ENCODE data around the gene CDSN. TPM values are rescaled to one million over a fixed set of nuclear protein-coding genes. Genes with fewer than 3 reads are reported as not detected.

CDSN gene
- total and polyA plus RNA-seq, 2 donors (not counting 3 experiments of a cell fraction or from before 2014, with no cell fraction given), result not detected

DNA sequence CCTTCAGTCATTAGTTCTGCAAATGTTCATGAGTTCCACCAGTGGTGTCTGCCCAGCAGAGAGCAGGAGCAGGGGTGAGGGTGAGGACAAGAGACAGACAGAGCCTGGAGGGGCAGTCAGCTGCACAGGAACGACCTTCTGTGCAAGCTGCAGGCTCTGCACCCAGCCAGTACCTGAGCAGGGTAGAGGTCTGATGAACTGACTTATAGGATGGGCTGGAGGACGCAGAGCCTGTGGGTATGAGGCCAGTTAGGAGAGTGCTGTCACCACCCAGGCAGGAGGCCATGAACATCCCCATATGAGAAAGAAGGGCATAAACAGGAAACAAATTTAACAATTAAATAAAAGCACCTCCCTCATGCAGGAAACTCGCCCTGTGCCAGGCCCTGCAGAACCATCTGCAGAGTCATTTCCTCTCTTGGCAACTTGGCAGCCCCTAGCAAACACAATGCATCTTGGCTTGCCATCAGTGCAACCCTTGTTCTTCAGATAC lies 25.8 kb downstream of the CDSN start:
- H3K27ac ChIP-seq (ENCODE audit: insufficient read depth, low read depth, low read length), result peak overlapping the region; percentile 41
- TF ChIP-seq JUN (IDR thresholded peaks at IDR 0.05; ENCODE audit: borderline replicate concordance, insufficient read depth, insufficient read length, low read depth), result peak; percentile 66
- peak; percentile 78 for TF ChIP-seq POLR2AphosphoS5 (IDR thresholded peaks at IDR 0.05; ENCODE audit: insufficient read depth, low read depth, low read length)
- peak; percentile 46 for TF ChIP-seq POLR2A (IDR thresholded peaks at IDR 0.05; ENCODE audit: low read depth, low read length)
- TF ChIP-seq MYC (IDR thresholded peaks at IDR 0.05; ENCODE audit: low read depth, low read length), result no peak
- peak; percentile 36 for TF ChIP-seq FOS (IDR thresholded peaks at IDR 0.05; ENCODE audit: borderline replicate concordance, insufficient read depth, low read length)
- no peak for TF ChIP-seq EZH2 (IDR thresholded peaks at IDR 0.05; ENCODE audit: borderline replicate concordance, low read depth, low read length, severe bottlenecking)
- no peak for TF ChIP-seq CTCF (IDR thresholded peaks at IDR 0.05; ENCODE audit: extremely low read depth in 1 of 2, insufficient read depth in 1 of 2, low read depth in 1 of 2, low read length in 2 of 2)
- TF ChIP-seq GATA2 (IDR thresholded peaks at IDR 0.05; ENCODE audit: insufficient read depth, insufficient read length, low read depth, low read length), result peak; percentile 55
- TF ChIP-seq MAX (IDR thresholded peaks at IDR 0.05; ENCODE audit: insufficient read depth, insufficient read length), result no peak
- CTCF ChIA-PET, result interaction anchor here (1.1 to 6.3 kb wide), 7 partner anchors 15 to 415 kb away, joined by 3 to 45 read pairs (median 5); partner anchors contain the start of gene PSORS1C1
- no peaks in the 10 kb centered on the region for H3K9me1 ChIP-seq (replicated peaks; ENCODE audit: control insufficient read depth, extremely low read depth, insufficient read depth, low read length)
- H3K79me2 ChIP-seq (ENCODE audit: control insufficient read depth, insufficient read depth, low read length), result no peaks in the 10 kb centered on the region
- DNase-seq (ENCODE audit: low read depth, low spot score) (peak; percentile 88), FAIRE-seq (peak; percentile 97)
- POLR2A ChIA-PET, result interaction anchor here (1.4 to 1.9 kb wide), 2 partner anchors 20 to 25 kb away, joined by 3 to 8 read pairs; partner anchors contain the start of gene PSORS1C1
- H3K36me3 ChIP-seq (ENCODE audit: control insufficient read depth in 2 of 2, extremely low read depth in 1 of 2, insufficient read depth in 2 of 2, low read length in 2 of 2), result no peaks in the 10 kb centered on the region
- intact Hi-C loops (cut with micrococcal nuclease) (loop anchor here (1.0 to 2.0 kb wide), 2 partner anchors 20 to 34 kb away; partner anchors contain the start of gene PSORS1C1), dilution Hi-C loops (cut with MboI; ENCODE audit: extremely low pct_ligation_motif_present, low sequenced_read_pairs) (no loop called here)
- H3K9me3 ChIP-seq (replicated peaks; ENCODE audit: control insufficient read depth, insufficient read depth, low read length), result no peaks in the 10 kb centered on the region
- BruUV-seq (replicated peaks), result no TSS peak
- peak overlapping the region in 1 of 3 experiments; percentile 23 for H3K4me3 ChIP-seq (replicated peaks in 1 of 3; ENCODE audit: insufficient read depth in 1 of 3, low read depth in 1 of 3, low read length in 3 of 3)
- peaks cover 41% of the 10 kb centered on the region for H3K4me1 ChIP-seq (ENCODE audit: control insufficient read depth, extremely low read depth, insufficient read depth, low read length)
- H3K4me2 ChIP-seq (ENCODE audit: insufficient read depth, low read length), result peak overlapping the region; percentile 75
- no peaks in the 10 kb centered on the region for H4K20me1 ChIP-seq (replicated peaks; ENCODE audit: control insufficient read depth, extremely low read depth, insufficient read depth, low read length)
- no peak overlapping the region for H2AFZ ChIP-seq (ENCODE audit: low read depth, low read length)
- H3K27me3 ChIP-seq (ENCODE audit: control insufficient read depth in 2 of 2, insufficient read depth in 2 of 2, low read length in 2 of 2), result no peaks in the 10 kb centered on the region
- no peak overlapping the region for H3K9ac ChIP-seq (replicated peaks; ENCODE audit: extremely low read depth, insufficient read depth, low read length)
